Measurements from ENCODE around the gene LRRC55.

The LRRC55 gene

DNA sequence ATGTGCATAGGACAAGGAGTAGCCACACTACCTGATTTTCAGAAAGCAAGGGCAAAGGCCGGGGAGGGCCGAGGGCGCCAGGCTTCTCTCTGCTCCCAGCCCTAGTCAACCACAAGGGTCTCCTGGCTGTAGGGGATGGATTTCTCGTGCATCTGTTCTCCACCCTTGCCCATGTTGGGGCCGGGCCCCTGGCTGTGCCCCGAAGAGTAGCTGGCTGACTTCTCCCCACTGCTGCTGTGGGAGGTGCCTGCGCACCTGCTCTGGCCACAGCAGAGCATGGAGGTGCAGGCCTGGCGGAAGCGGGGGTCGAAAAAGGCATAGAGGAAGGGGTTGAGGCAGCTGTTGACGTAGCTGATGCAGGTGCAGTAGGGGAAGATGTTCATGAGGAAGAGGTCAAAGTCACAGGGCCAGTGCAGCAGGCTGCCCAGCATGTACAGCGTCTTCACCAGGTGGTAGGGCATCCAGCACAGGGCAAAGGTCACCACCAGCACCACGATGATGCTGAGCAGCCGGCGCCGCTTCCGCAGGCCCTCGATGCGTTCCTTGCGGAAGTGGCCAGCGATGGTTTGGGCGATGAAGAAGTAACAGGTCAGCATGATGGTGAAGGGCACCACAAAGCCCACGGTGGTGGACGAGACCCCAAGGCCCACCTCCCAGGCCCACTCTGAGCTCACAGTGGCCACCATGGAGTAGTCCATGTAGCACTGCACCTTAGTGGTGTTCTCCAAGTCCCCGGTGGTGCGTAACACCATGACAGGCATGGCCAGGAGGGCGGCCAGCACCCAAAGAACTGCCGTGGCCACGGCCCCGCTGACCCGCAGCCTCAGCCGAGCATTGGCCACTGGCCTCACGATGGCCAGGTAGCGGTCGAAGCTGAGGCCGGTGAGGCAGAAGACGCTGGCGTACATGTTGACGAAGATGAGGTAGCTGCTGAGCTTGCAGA, 54.3 kb downstream of the LRRC55 start:
- no peak overlapping the region for H3K4ac ChIP-seq (ENCODE audit: low read depth in 1 of 2, low read length in 2 of 2)
- no peak overlapping the region for H2BK5ac ChIP-seq (ENCODE audit: low read depth, low read length, poor library complexity, severe bottlenecking)
- H4K8ac ChIP-seq (ENCODE audit: low read length): no peak overlapping the region
- no peak overlapping the region for H2BK15ac ChIP-seq (ENCODE audit: low read depth, poor library complexity, severe bottlenecking)
- H2BK120ac ChIP-seq (ENCODE audit: low read depth, low read length): no peak overlapping the region
- no peak overlapping the region for H3K9ac ChIP-seq (ENCODE audit: low read length)
- no peaks in the 10 kb centered on the region for H3K79me1 ChIP-seq (replicated peaks; ENCODE audit: low read length, poor library complexity, severe bottlenecking)
- no peak overlapping the region for H4K91ac ChIP-seq (ENCODE audit: low read length)
- H3K4me3 ChIP-seq (ENCODE audit: insufficient read depth in 1 of 2, low read depth in 1 of 2, low read length in 2 of 2): no peak overlapping the region
- no peaks in the 10 kb centered on the region for H3K36me3 ChIP-seq (ENCODE audit: control insufficient read depth in 1 of 2, insufficient read depth in 2 of 2, low read depth in 1 of 2, low read length in 2 of 2)
- 78% methylated on average over 39 of the region's 39 CpGs for WGBS
- no peak overlapping the region for H3K18ac ChIP-seq (ENCODE audit: low read depth in 1 of 2, low read length in 2 of 2)
- H3K14ac ChIP-seq (ENCODE audit: low read length in 2 of 2): no peak overlapping the region
- no peak overlapping the region for H3K4me2 ChIP-seq (ENCODE audit: low read length, poor library complexity, severe bottlenecking)
- DNase-seq: no peak
- no peak overlapping the region for H3K23ac ChIP-seq (ENCODE audit: low read length in 2 of 2)
- no peaks in the 10 kb centered on the region for H3K9me3 ChIP-seq (ENCODE audit: control insufficient read depth, low read length)
- H3K4me1 ChIP-seq (ENCODE audit: control insufficient read depth, insufficient read depth, low read depth, low read length): no peaks in the 10 kb centered on the region
- no peak overlapping the region for H2AK5ac ChIP-seq (ENCODE audit: low read length, severe bottlenecking)
- no peak overlapping the region for H2AFZ ChIP-seq (ENCODE audit: low read depth, low read length)
- H2BK12ac ChIP-seq (ENCODE audit: low read length in 2 of 2): no peak overlapping the region
- no peak overlapping the region for H3K27ac ChIP-seq (ENCODE audit: low read length, poor library complexity, severe bottlenecking)
- peaks cover 81% of the 10 kb centered on the region in 2 experiments for H3K27me3 ChIP-seq (ENCODE audit: control insufficient read depth in 1 of 2, insufficient read depth in 1 of 2, low read length in 2 of 2)

DNA sequence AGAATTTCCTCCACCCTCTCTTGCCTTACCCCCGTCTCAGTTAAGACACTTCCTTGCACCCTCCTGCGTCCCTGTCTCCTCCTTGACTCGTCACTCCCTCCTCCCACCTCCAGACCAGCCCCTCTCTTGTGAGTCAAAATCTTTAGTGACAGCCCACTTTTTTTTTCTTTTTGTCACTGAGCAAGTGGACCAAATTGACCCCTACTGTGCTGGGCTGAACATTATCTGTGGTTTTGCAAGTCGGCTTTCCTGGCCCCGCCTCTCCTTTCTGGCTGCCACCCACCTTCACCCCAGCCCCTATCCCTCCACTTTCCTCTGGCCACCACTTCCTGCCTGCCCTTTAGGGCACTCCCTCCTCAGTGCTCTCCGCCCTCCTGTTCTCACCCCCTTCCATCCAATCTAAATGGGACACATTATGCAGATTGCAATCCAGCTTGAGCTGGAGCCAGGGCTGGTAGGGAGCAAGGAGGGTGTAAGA, 55.5 kb downstream of the LRRC55 start, which contains the start of gene APLNR:
Gene APLNR (minus strand): TSS at position 47 of the 478 bp plus-strand sequence. CDS start 246 bp downstream, outside the sequence.
- Histone ChIP-seq H3K4me1 (ENCODE audit: control insufficient read depth, insufficient read depth, low read depth, low read length) (no peaks in the 10 kb centered on the region), H3K79me1 (replicated peaks; ENCODE audit: low read length, poor library complexity, severe bottlenecking) (no peaks in the 10 kb centered on the region), H3K4ac (ENCODE audit: low read depth in 1 of 2, low read length in 2 of 2) (no peak within 1 kb of the TSS), H3K23ac (ENCODE audit: low read length in 2 of 2) (no peak within 1 kb of the TSS), H3K4me2 (ENCODE audit: low read length, poor library complexity, severe bottlenecking) (no peak within 1 kb of the TSS), H3K4me3 (ENCODE audit: insufficient read depth in 1 of 2, low read depth in 1 of 2, low read length in 2 of 2) (no peak within 1 kb of the TSS), H2AK5ac (ENCODE audit: low read length, severe bottlenecking) (no peak within 1 kb of the TSS), H2BK15ac (ENCODE audit: low read depth, poor library complexity, severe bottlenecking) (no peak within 1 kb of the TSS), H3K27ac (ENCODE audit: low read length, poor library complexity, severe bottlenecking) (no peak within 1 kb of the TSS), H2AFZ (ENCODE audit: low read depth, low read length) (no peak within 1 kb of the TSS), H3K9me3 (ENCODE audit: control insufficient read depth, low read length) (no peaks in the 10 kb centered on the region), H2BK120ac (ENCODE audit: low read depth, low read length) (no peak within 1 kb of the TSS), H4K91ac (ENCODE audit: low read length) (no peak within 1 kb of the TSS), H3K27me3 (ENCODE audit: control insufficient read depth in 1 of 2, insufficient read depth in 1 of 2, low read length in 2 of 2) (peaks cover 75 to 81% of the 10 kb centered on the region in 2 experiments), H3K9ac (ENCODE audit: low read length) (no peak within 1 kb of the TSS), H4K8ac (ENCODE audit: low read length) (no peak within 1 kb of the TSS), H3K18ac (ENCODE audit: low read depth in 1 of 2, low read length in 2 of 2) (no peak within 1 kb of the TSS), H2BK12ac (ENCODE audit: low read length in 2 of 2) (no peak within 1 kb of the TSS), H2BK5ac (ENCODE audit: low read depth, low read length, poor library complexity, severe bottlenecking) (no peak within 1 kb of the TSS), H3K36me3 (ENCODE audit: control insufficient read depth in 1 of 2, insufficient read depth in 2 of 2, low read depth in 1 of 2, low read length in 2 of 2) (no peaks in the 10 kb centered on the region), H3K14ac (ENCODE audit: low read length in 2 of 2) (no peak within 1 kb of the TSS)
- WGBS: 6% methylated on average over 5 of the region's 6 CpGs
- DNase-seq: no peak

DNA sequence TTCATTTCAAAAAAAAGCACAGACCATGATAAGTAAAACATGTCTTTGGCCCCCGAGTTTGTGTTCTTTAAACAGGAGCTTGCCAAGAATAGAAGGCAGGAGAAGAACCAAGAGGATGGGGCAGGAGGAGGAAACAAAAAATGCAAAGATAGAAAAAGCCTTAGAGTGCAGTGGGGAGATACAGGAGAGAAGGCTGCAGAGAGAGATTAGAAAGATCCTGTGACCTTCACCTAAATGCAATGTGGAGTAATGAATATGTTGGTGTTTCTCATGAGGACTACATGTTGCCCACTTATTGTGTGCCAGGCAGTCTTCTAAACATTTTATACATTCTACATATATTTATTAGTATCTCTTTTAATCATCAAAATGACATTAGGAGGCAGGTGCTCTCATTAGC, 57.6 kb downstream of the LRRC55 start:
- Histone ChIP-seq H4K8ac (ENCODE audit: low read length) (no peak overlapping the region), H3K4me3 (ENCODE audit: insufficient read depth in 1 of 2, low read depth in 1 of 2, low read length in 2 of 2) (no peak overlapping the region), H2BK120ac (ENCODE audit: low read depth, low read length) (no peak overlapping the region), H3K4me1 (ENCODE audit: control insufficient read depth, insufficient read depth, low read depth, low read length) (no peaks in the 10 kb centered on the region), H3K79me1 (replicated peaks; ENCODE audit: low read length, poor library complexity, severe bottlenecking) (no peaks in the 10 kb centered on the region), H3K36me3 (ENCODE audit: control insufficient read depth in 1 of 2, insufficient read depth in 2 of 2, low read depth in 1 of 2, low read length in 2 of 2) (no peaks in the 10 kb centered on the region), H3K4ac (ENCODE audit: low read depth in 1 of 2, low read length in 2 of 2) (no peak overlapping the region), H2BK15ac (ENCODE audit: low read depth, poor library complexity, severe bottlenecking) (no peak overlapping the region), H3K9ac (ENCODE audit: low read length) (no peak overlapping the region), H3K27ac (ENCODE audit: low read length, poor library complexity, severe bottlenecking) (no peak overlapping the region), H3K9me3 (ENCODE audit: control insufficient read depth, low read length) (no peaks in the 10 kb centered on the region), H3K14ac (ENCODE audit: low read length in 2 of 2) (no peak overlapping the region), H3K4me2 (ENCODE audit: low read length, poor library complexity, severe bottlenecking) (no peak overlapping the region), H2BK12ac (ENCODE audit: low read length in 2 of 2) (no peak overlapping the region), H2BK5ac (ENCODE audit: low read depth, low read length, poor library complexity, severe bottlenecking) (no peak overlapping the region), H3K18ac (ENCODE audit: low read depth in 1 of 2, low read length in 2 of 2) (no peak overlapping the region), H3K27me3 (ENCODE audit: control insufficient read depth in 1 of 2, insufficient read depth in 1 of 2, low read length in 2 of 2) (peaks cover 54 to 68% of the 10 kb centered on the region in 2 experiments), H3K23ac (ENCODE audit: low read length in 2 of 2) (no peak overlapping the region), H4K91ac (ENCODE audit: low read length) (no peak overlapping the region), H2AK5ac (ENCODE audit: low read length, severe bottlenecking) (no peak overlapping the region), H2AFZ (ENCODE audit: low read depth, low read length) (no peak overlapping the region)
- 67% methylated on average over 1 of the region's 1 CpG for WGBS
- no peak for DNase-seq

DNA sequence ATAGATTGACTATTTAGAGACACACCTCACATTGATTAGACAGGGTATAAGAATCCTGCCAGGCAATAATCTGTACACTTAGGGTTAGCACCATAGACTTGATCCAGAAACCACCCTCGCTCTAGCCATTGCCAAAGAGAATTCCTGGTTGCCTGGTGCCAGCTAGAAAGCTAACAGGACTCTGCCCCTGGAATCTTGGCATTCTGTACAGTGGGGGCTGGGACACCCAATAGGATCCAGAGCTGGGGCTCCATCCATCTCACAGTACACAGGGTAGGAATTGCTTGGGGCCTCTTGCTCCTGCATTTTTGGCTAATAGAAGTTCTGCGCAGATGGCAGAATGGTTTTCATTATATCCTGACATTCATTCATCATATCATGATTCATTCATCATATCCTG, 58.3 kb downstream of the LRRC55 start:
- no peak overlapping the region for H3K18ac ChIP-seq (ENCODE audit: low read depth in 1 of 2, low read length in 2 of 2)
- no peak overlapping the region for H3K4me2 ChIP-seq (ENCODE audit: low read length, poor library complexity, severe bottlenecking)
- H3K79me1 ChIP-seq (replicated peaks; ENCODE audit: low read length, poor library complexity, severe bottlenecking): no peaks in the 10 kb centered on the region
- no peaks in the 10 kb centered on the region for H3K4me1 ChIP-seq (ENCODE audit: control insufficient read depth, insufficient read depth, low read depth, low read length)
- H3K27ac ChIP-seq (ENCODE audit: low read length, poor library complexity, severe bottlenecking): no peak overlapping the region
- no peak overlapping the region for H2BK12ac ChIP-seq (ENCODE audit: low read length in 2 of 2)
- no peak overlapping the region for H3K23ac ChIP-seq (ENCODE audit: low read length in 2 of 2)
- no peaks in the 10 kb centered on the region for H3K36me3 ChIP-seq (ENCODE audit: control insufficient read depth in 1 of 2, insufficient read depth in 2 of 2, low read depth in 1 of 2, low read length in 2 of 2)
- no peak for DNase-seq
- H3K9me3 ChIP-seq (ENCODE audit: control insufficient read depth, low read length): no peaks in the 10 kb centered on the region
- peaks cover 48 to 61% of the 10 kb centered on the region in 2 experiments for H3K27me3 ChIP-seq (ENCODE audit: control insufficient read depth in 1 of 2, insufficient read depth in 1 of 2, low read length in 2 of 2)
- H3K4ac ChIP-seq (ENCODE audit: low read depth in 1 of 2, low read length in 2 of 2): no peak overlapping the region
- H4K91ac ChIP-seq (ENCODE audit: low read length): no peak overlapping the region
- H2BK15ac ChIP-seq (ENCODE audit: low read depth, poor library complexity, severe bottlenecking): no peak overlapping the region
- no peak overlapping the region for H3K4me3 ChIP-seq (ENCODE audit: insufficient read depth in 1 of 2, low read depth in 1 of 2, low read length in 2 of 2)
- no peak overlapping the region for H2BK120ac ChIP-seq (ENCODE audit: low read depth, low read length)
- no peak overlapping the region for H2AK5ac ChIP-seq (ENCODE audit: low read length, severe bottlenecking)
- no peak overlapping the region for H4K8ac ChIP-seq (ENCODE audit: low read length)
- WGBS: 90% methylated on average over 2 of the region's 2 CpGs
- H3K14ac ChIP-seq (ENCODE audit: low read length in 2 of 2): no peak overlapping the region
- no peak overlapping the region for H2AFZ ChIP-seq (ENCODE audit: low read depth, low read length)
- H2BK5ac ChIP-seq (ENCODE audit: low read depth, low read length, poor library complexity, severe bottlenecking): no peak overlapping the region
- no peak overlapping the region for H3K9ac ChIP-seq (ENCODE audit: low read length)
